ENCODE data around the gene KIAA0513. TPM values are rescaled to one million over a fixed set of nuclear protein-coding genes. Genes with fewer than 3 reads are reported as not detected.

Gene KIAA0513
- total RNA-seq, 1 donor from 2014 or later = 6.1 TPM

GRCh38 chr16:85082173-85083050, 54.8 kb downstream of the KIAA0513 start:
- Histone ChIP-seq H2AFZ (replicated peaks) (no peak overlapping the region), H3K27me3 (peaks cover 35% of the 10 kb centered on the region), H4K20me1 (ENCODE audit: low read depth) (peaks cover 5% of the 10 kb centered on the region), H3K79me2 (ENCODE audit: low read depth) (no peaks in the 10 kb centered on the region), H3K4me1 (peaks cover 43% of the 10 kb centered on the region), H3K36me3 (no peaks in the 10 kb centered on the region), H3K27ac (peak overlapping the region; percentile 57), H3K9me3 (ENCODE audit: low read depth) (no peaks in the 10 kb centered on the region), H3K9ac (no peak overlapping the region), H3K4me3 (peak overlapping the region; percentile 36), H3K4me2 (peak overlapping the region; percentile 78), H3F3A (ENCODE audit: low read depth) (peaks cover 42% of the 10 kb centered on the region)
- H3K4me3 Mint-ChIP-seq = peak overlapping the region; percentile 54
- H3K36me3 Mint-ChIP-seq = peaks cover 7% of the 10 kb centered on the region
- H3K27me3 Mint-ChIP-seq (ENCODE audit: insufficient read depth, low read depth) = peaks cover 12% of the 10 kb centered on the region
- H3K4me1 Mint-ChIP-seq = peaks cover 41% of the 10 kb centered on the region
- TF ChIP-seq EZH2 (IDR thresholded peaks at IDR 0.05) (no peak), EZH2phosphoT487 (IDR thresholded peaks at IDR 0.05) (no peak), CTCF (IDR thresholded peaks at IDR 0.05) (no peak)
- no peaks in the 10 kb centered on the region for H3K9me3 Mint-ChIP-seq
- peak overlapping the region; percentile 6 for H3K27ac Mint-ChIP-seq
- DNase-seq (ENCODE audit: low spot score) = peak; percentile 64

GRCh38 chr16:85083051-85083639, 55.5 kb downstream of the KIAA0513 start:
- peaks cover 35% of the 10 kb centered on the region for H3K27me3 ChIP-seq

GRCh38 chr16:85084841-85085510, 57.4 kb downstream of the KIAA0513 start:
- no peak for DNase-seq (ENCODE audit: low spot score)
- Histone ChIP-seq H3K36me3 (no peaks in the 10 kb centered on the region), H3K9ac (no peak overlapping the region), H3K79me2 (ENCODE audit: low read depth) (no peaks in the 10 kb centered on the region), H2AFZ (replicated peaks) (no peak overlapping the region), H3F3A (ENCODE audit: low read depth) (peaks cover 42% of the 10 kb centered on the region), H3K4me1 (peaks cover 43% of the 10 kb centered on the region), H3K4me3 (no peak overlapping the region), H3K9me3 (ENCODE audit: low read depth) (no peaks in the 10 kb centered on the region), H3K4me2 (no peak overlapping the region), H4K20me1 (ENCODE audit: low read depth) (peaks cover 5% of the 10 kb centered on the region), H3K27ac (no peak overlapping the region), H3K27me3 (peaks cover 29% of the 10 kb centered on the region)
- no peaks in the 10 kb centered on the region for H3K9me3 Mint-ChIP-seq
- TF ChIP-seq EZH2 (IDR thresholded peaks at IDR 0.05) (no peak), CTCF (IDR thresholded peaks at IDR 0.05) (no peak)
- H3K27ac Mint-ChIP-seq = no peak overlapping the region
- no peak overlapping the region for H3K4me3 Mint-ChIP-seq
- H3K36me3 Mint-ChIP-seq = peaks cover 2% of the 10 kb centered on the region
- H3K4me1 Mint-ChIP-seq = peaks cover 49% of the 10 kb centered on the region
- H3K27me3 Mint-ChIP-seq (ENCODE audit: insufficient read depth, low read depth) = peaks cover 12% of the 10 kb centered on the region

More at GRCh38 chr16:85083051-85083639, 55.5 kb downstream of the KIAA0513 start:
- no peak overlapping the region for H2AFZ ChIP-seq (replicated peaks)
- no peak overlapping the region for H3K9ac ChIP-seq
- H4K20me1 ChIP-seq (ENCODE audit: low read depth) = peaks cover 5% of the 10 kb centered on the region
- no peaks in the 10 kb centered on the region for H3K9me3 Mint-ChIP-seq
- H3K9me3 ChIP-seq (ENCODE audit: low read depth) = no peaks in the 10 kb centered on the region
- H3K4me2 ChIP-seq = peak overlapping the region; percentile 78
- H3K4me3 Mint-ChIP-seq = peak overlapping the region; percentile 11
- TF ChIP-seq EZH2phosphoT487 (IDR thresholded peaks at IDR 0.05) (peak; percentile 38), EZH2 (IDR thresholded peaks at IDR 0.05) (no peak)
- peaks cover 43% of the 10 kb centered on the region for H3K4me1 ChIP-seq
- peaks cover 12% of the 10 kb centered on the region for H3K27me3 Mint-ChIP-seq (ENCODE audit: insufficient read depth, low read depth)
- peaks cover 7% of the 10 kb centered on the region for H3K36me3 Mint-ChIP-seq
- peaks cover 42% of the 10 kb centered on the region for H3F3A ChIP-seq (ENCODE audit: low read depth)
- no peaks in the 10 kb centered on the region for H3K79me2 ChIP-seq (ENCODE audit: low read depth)
- peak; percentile 82 for DNase-seq (ENCODE audit: low spot score)
- peaks cover 45% of the 10 kb centered on the region for H3K4me1 Mint-ChIP-seq
- peak overlapping the region; percentile 57 for H3K27ac ChIP-seq
- peak overlapping the region; percentile 36 for H3K4me3 ChIP-seq
- H3K27ac Mint-ChIP-seq = peak overlapping the region; percentile 92
- no peaks in the 10 kb centered on the region for H3K36me3 ChIP-seq

Data from neural progenitor cell (in vitro differentiated cells).